K562 (cell line): ENCODE data around the gene CLSTN2. TPM values are rescaled to one million over a fixed set of nuclear protein-coding genes. Genes with fewer than 3 reads are reported as not detected.

ENCODE experiments used
- ATAC-seq: fragments of 200-7000 bp; cut with Tn5 transposase; 3 replicates; pipeline ENCODE4 v1.9.1; 2020; ENCODE audit warnings: moderate library complexity
- BruUV-seq: library from RNA; stranded (reverse); fragments of 400-500 nt; replicated peaks from 2 replicates; lab custom pipeline; 2021; lab: Mats Ljungman, UMichigan
- CTCF ChIA-PET: fragments of 300-600 bp; formaldehyde crosslinking; extraction: SDS; loops from one replicate; lab custom pipeline; 2021; ENCODE audit warnings: low intra/inter-chr PET ratio; lab: Yijun Ruan, JAX
- POLR2A ChIA-PET: fragments of 300-600, 350-650 bp; sonication (Branson Sonifier 250); formaldehyde crosslinking; extraction: SDS; loops from one replicate; lab custom pipeline; 2021; ENCODE audit warnings: antibody characterized with exemption, inconsistent platforms; lab: Yijun Ruan, JAX
- DNase-seq, 4 experiments: peaks; one replicate each; pipeline versions ENCODE4 v3.0.0 to v3.0.0-alpha.2; 2011 to 2018; ENCODE audit warnings: low spot score in 3 of 4, mixed read lengths in 3 of 4; ENCODE audit errors: extremely low read depth in 1 of 4
- FAIRE-seq: peaks from 2 replicates; lab custom pipeline; 2011; peaks lifted over from hg19 to GRCh38; lab: Jason Lieb, UNC
- H2AFZ ChIP-seq: 2 replicates; pipeline ENCODE4 v1.6.0; 2011; ENCODE audit warnings: low read depth, low read length, control low read depth, inconsistent platforms
- H3K27ac ChIP-seq: fragments of 200-600 bp; 3 replicates; pipeline ENCODE4 v1.8.0; 2011; ENCODE audit warnings: low read depth, mild to moderate bottlenecking, control low read depth, inconsistent platforms, low read length, moderate library complexity, mixed read lengths; ENCODE audit errors: extremely low read depth
- H3K27me3 ChIP-seq, 2 experiments: fragments of 300-600 bp in 1 of 2; 2 replicates in 1 of 2; 3 replicates in 1 of 2; pipeline versions ENCODE4 v1.6.0 to v1.8.0; 2011; ENCODE audit warnings: inconsistent platforms in 2 of 2, low read length in 2 of 2, mild to moderate bottlenecking in 1 of 2, mixed read lengths in 1 of 2, moderate library complexity in 1 of 2; ENCODE audit not compliant: control insufficient read depth in 2 of 2, insufficient read depth in 2 of 2
- H3K36me3 ChIP-seq: fragments of 300-600 bp; 3 replicates; pipeline ENCODE4 v1.8.0; 2011; ENCODE audit warnings: mild to moderate bottlenecking, low read length, inconsistent platforms; ENCODE audit not compliant: control insufficient read depth, insufficient read depth
- H3K4me1 ChIP-seq, 2 experiments: fragments of 200-600 bp in 1 of 2; replicated peaks in 1 of 2; 2 replicates in 1 of 2; 3 replicates in 1 of 2; pipeline versions ENCODE4 v1.5.1 to v1.8.0; 2011; ENCODE audit warnings: inconsistent platforms in 2 of 2, low read length in 2 of 2, mild to moderate bottlenecking in 1 of 2, mixed read lengths in 1 of 2, moderate library complexity in 1 of 2; ENCODE audit not compliant: control insufficient read depth in 2 of 2, insufficient read depth in 2 of 2
- H3K4me2 ChIP-seq: 2 replicates; pipeline ENCODE4 v1.6.1; 2011; ENCODE audit warnings: low read length, control low read depth, inconsistent platforms, mixed read lengths; ENCODE audit not compliant: insufficient read depth
- H3K4me3 ChIP-seq: fragments of 200-600 bp; sonication (generic), shearing (Covaris generic); 2 replicates; pipeline ENCODE4 v1.5.1; 2016; ENCODE audit warnings: control low read depth, inconsistent platforms
- H3K79me2 ChIP-seq: fragments of 200-600 bp; 3 replicates; pipeline ENCODE4 v1.8.0; 2011; ENCODE audit warnings: low read length, inconsistent platforms; ENCODE audit not compliant: control insufficient read depth, insufficient read depth
- H3K9ac ChIP-seq, 2 experiments: 2 replicates each; pipeline versions ENCODE4 v1.6.0 to v1.6.1; 2011; ENCODE audit warnings: low read depth in 2 of 2, low read length in 2 of 2, control low read depth in 1 of 2, inconsistent platforms in 1 of 2, mild to moderate bottlenecking in 1 of 2, mixed read lengths in 1 of 2; ENCODE audit not compliant: insufficient read depth in 1 of 2
- H3K9me1 ChIP-seq: one replicate; pipeline ENCODE4 v1.6.0; 2011; ENCODE audit warnings: inconsistent platforms, mild to moderate bottlenecking, low read length, moderate library complexity; ENCODE audit not compliant: control insufficient read depth, insufficient read depth
- H3K9me3 ChIP-seq: replicated peaks from 2 replicates; pipeline ENCODE4 v1.5.1; 2011; ENCODE audit warnings: low read depth, low read length, inconsistent platforms; ENCODE audit not compliant: control insufficient read depth, insufficient read depth
- H4K20me1 ChIP-seq: replicated peaks from 2 replicates; pipeline ENCODE4 v1.6.1; 2011; ENCODE audit warnings: low read length, inconsistent platforms, mixed read lengths; ENCODE audit not compliant: control insufficient read depth, insufficient read depth
- ARNT ChIP-seq, 2 experiments: fragments of 450-650 bp; IDR thresholded peaks; 2 replicates each; pipeline ENCODE4 v1.6.1; 2016; ENCODE audit warnings: mild to moderate bottlenecking in 1 of 2
- CBFA2T3 ChIP-seq: fragments of 450-650 bp; IDR thresholded peaks from 2 replicates; pipeline ENCODE4 v1.6.1; 2017
- CHCHD3 ChIP-seq: fragments of 250-450 bp; sonication (Bioruptor Pico); IDR thresholded peaks from 2 replicates; pipeline ENCODE4 v2.1.2; 2022; ENCODE audit warnings: mild to moderate bottlenecking
- ERF ChIP-seq: fragments of 450-650 bp; formaldehyde crosslinking; IDR thresholded peaks from 2 replicates; pipeline ENCODE4 v1.4.0; 2020; ENCODE audit warnings: mild to moderate bottlenecking, mixed read lengths
- ESRRA ChIP-seq: fragments of 450-650 bp; IDR thresholded peaks from 2 replicates; pipeline ENCODE4 v1.6.1; 2014; ENCODE audit warnings: low read depth, mild to moderate bottlenecking, moderate library complexity, borderline replicate concordance
- NR3C1 ChIP-seq: sonication (generic); formaldehyde crosslinking; IDR thresholded peaks from 2 replicates; pipeline ENCODE4 v1.8.1; 2022; ENCODE audit warnings: missing genetic modification reagents
- RBBP5 ChIP-seq: fragments of 200-600 bp; sonication (generic); IDR thresholded peaks from 2 replicates; pipeline ENCODE4 v1.6.1; 2012; ENCODE audit warnings: borderline replicate concordance, mild to moderate bottlenecking, low read length, control low read depth, inconsistent platforms; ENCODE audit not compliant: insufficient read depth, poor library complexity, severe bottlenecking
- RUNX1 ChIP-seq: sonication (generic); IDR thresholded peaks from 2 replicates; pipeline ENCODE4 v1.6.1; 2016; ENCODE audit warnings: antibody characterized with exemption, low read depth
- SP1 ChIP-seq: sonication (generic); formaldehyde crosslinking; IDR thresholded peaks from 2 replicates; pipeline ENCODE4 v1.8.1; 2022; ENCODE audit warnings: mild to moderate bottlenecking, missing genetic modification reagents
- ZNF124 ChIP-seq: sonication (generic); formaldehyde crosslinking; IDR thresholded peaks from 2 replicates; pipeline ENCODE4 v1.8.1; 2022; ENCODE audit warnings: missing genetic modification reagents
- WGBS: fragments of 100-300 bp; shearing (Covaris generic); methylation state at CpG from one replicate; pipeline ENCODE4 v1.1.6; 2016; ENCODE audit warnings: low coverage, mixed read lengths; ENCODE audit not compliant: insufficient coverage; ENCODE audit errors: missing lambda C conversion rate; 5-methylcytosine and 5-hydroxymethylcytosine counted together
- in situ Hi-C: fragments of 300-500 bp; cut with MboI; formaldehyde crosslinking; loops from 4 replicates; pipeline ENCODE4 v1.15.0; 2018; ENCODE audit warnings: inconsistent platforms, mixed read lengths
- intact Hi-C: fragments of 100-400 bp; cut with micrococcal nuclease; formaldehyde crosslinking; loops from 2 replicates; pipeline ENCODE4 v1.14.2; 2022
- polyA plus RNA-seq, 8 experiments: library from polyadenylated mRNA; depleted of rRNA in 4 of 8; stranded (reverse) in 5 of 8; unstranded in 3 of 8; fragments of >200 nt; fragmentation: Nextera tagmentation in 2 of 8; fragmentation: Illumina TruSeq in 1 of 8; extraction: Ambion mirVana in 2 of 8; extraction: Trizol in 1 of 8; gene quantifications; 2 replicates each; pipeline versions ENCODE4 v1.2.1 to v1.2.3, GENCODE V29; 2011 to 2014; ENCODE audit warnings: inconsistent platforms in 1 of 8, missing spikeins in 1 of 8
- total RNA-seq, 7 experiments: library from RNA; depleted of rRNA in 6 of 7; stranded (reverse); fragments of >200 nt in 6 of 7; fragmentation: Illumina TruSeq in 2 of 7; extraction: Trizol in 2 of 7; gene quantifications; 2 replicates each; pipeline versions ENCODE4 v1.2.1 to v1.2.3, GENCODE V29; 2011 to 2021; ENCODE audit warnings: low replicate concordance in 1 of 7
- TF ChIP-seq, protein P1 (sequence below): fragments of 450-650 bp; IDR thresholded peaks from 2 replicates; pipeline ENCODE4 v1.6.1; 2016; ENCODE audit warnings: mild to moderate bottlenecking
- TF ChIP-seq, protein P2 (sequence below): sonication (generic); formaldehyde crosslinking; IDR thresholded peaks from 2 replicates; pipeline ENCODE4 v1.8.0; 2022; ENCODE audit warnings: mild to moderate bottlenecking, missing genetic modification reagents
- TF ChIP-seq, protein P3 (sequence below): sonication (generic); formaldehyde crosslinking; IDR thresholded peaks from 2 replicates; pipeline ENCODE4 v1.8.0; 2023; ENCODE audit warnings: mild to moderate bottlenecking, missing genetic modification reagents

CLSTN2 gene
- total and polyA plus RNA-seq, 9 of the 15 experiments (the other 6 are each of a cell fraction or from before 2014, with no cell fraction given) = 0.02 to 0.04 (median 0.04) TPM; not detected in 6

DNA sequence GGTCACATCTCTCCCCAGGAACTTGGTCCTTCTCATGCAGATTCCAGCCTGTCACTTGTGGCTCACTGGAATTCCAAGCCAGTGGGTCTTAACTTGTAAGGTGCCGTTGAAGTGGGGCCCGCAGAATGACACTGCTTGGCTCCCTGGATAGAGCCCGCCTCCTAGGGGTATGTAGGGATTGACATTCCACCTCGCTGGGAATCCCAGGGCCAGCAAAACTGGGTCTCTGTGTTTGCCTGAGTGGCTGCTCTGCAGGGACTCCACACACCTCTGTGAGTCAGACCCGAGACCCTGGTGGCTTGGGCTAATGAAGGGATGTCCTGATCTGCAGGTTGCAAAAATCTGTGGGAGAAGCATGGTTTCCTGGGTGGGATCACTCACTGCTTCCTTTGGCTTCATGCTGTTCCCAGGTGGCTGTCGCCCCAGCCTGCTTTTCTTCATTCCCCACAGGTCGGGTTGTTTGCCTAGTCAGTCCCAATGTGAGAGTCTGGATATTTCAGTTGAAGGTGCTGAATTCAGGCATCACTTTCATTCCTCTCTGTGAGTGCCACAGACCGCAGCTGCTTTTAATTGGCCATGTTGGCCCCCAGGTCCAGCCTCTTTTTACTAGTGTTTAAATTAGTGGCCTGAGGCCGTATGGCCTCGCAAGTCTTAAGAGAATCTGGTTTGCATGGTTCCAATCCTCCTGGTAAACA is 586.9 kb downstream of the CLSTN2 start:
- Histone ChIP-seq H3K4me1 (no peaks in the 10 kb centered on the region), H3K9ac (no peak overlapping the region), H2AFZ (no peak overlapping the region), H3K27ac (no peak overlapping the region), H3K9me3 (no peaks in the 10 kb centered on the region), H3K27me3 (peaks cover 0 to 9% of the 10 kb centered on the region in 2 experiments; a peak in 1 of 5 replicates), H3K9me1 (no peaks in the 10 kb centered on the region), H3K79me2 (no peaks in the 10 kb centered on the region), H4K20me1 (no peaks in the 10 kb centered on the region), H3K36me3 (no peaks in the 10 kb centered on the region), H3K4me2 (no peak overlapping the region), H3K4me3 (no peak overlapping the region)
- intact Hi-C loops = no loop called here
- CTCF ChIA-PET = no interaction called here
- TF ChIP-seq, protein P1, sequence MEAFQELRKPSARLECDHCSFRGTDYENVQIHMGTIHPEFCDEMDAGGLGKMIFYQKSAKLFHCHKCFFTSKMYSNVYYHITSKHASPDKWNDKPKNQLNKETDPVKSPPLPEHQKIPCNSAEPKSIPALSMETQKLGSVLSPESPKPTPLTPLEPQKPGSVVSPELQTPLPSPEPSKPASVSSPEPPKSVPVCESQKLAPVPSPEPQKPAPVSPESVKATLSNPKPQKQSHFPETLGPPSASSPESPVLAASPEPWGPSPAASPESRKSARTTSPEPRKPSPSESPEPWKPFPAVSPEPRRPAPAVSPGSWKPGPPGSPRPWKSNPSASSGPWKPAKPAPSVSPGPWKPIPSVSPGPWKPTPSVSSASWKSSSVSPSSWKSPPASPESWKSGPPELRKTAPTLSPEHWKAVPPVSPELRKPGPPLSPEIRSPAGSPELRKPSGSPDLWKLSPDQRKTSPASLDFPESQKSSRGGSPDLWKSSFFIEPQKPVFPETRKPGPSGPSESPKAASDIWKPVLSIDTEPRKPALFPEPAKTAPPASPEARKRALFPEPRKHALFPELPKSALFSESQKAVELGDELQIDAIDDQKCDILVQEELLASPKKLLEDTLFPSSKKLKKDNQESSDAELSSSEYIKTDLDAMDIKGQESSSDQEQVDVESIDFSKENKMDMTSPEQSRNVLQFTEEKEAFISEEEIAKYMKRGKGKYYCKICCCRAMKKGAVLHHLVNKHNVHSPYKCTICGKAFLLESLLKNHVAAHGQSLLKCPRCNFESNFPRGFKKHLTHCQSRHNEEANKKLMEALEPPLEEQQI = no peak
- no peak for TF ChIP-seq ZNF124
- TF ChIP-seq RBBP5 = no peak
- no peak for TF ChIP-seq SP1 (CRISPR knock-in tag)
- TF ChIP-seq ERF (CRISPR knock-in tag) = no peak
- TF ChIP-seq, protein P2, sequence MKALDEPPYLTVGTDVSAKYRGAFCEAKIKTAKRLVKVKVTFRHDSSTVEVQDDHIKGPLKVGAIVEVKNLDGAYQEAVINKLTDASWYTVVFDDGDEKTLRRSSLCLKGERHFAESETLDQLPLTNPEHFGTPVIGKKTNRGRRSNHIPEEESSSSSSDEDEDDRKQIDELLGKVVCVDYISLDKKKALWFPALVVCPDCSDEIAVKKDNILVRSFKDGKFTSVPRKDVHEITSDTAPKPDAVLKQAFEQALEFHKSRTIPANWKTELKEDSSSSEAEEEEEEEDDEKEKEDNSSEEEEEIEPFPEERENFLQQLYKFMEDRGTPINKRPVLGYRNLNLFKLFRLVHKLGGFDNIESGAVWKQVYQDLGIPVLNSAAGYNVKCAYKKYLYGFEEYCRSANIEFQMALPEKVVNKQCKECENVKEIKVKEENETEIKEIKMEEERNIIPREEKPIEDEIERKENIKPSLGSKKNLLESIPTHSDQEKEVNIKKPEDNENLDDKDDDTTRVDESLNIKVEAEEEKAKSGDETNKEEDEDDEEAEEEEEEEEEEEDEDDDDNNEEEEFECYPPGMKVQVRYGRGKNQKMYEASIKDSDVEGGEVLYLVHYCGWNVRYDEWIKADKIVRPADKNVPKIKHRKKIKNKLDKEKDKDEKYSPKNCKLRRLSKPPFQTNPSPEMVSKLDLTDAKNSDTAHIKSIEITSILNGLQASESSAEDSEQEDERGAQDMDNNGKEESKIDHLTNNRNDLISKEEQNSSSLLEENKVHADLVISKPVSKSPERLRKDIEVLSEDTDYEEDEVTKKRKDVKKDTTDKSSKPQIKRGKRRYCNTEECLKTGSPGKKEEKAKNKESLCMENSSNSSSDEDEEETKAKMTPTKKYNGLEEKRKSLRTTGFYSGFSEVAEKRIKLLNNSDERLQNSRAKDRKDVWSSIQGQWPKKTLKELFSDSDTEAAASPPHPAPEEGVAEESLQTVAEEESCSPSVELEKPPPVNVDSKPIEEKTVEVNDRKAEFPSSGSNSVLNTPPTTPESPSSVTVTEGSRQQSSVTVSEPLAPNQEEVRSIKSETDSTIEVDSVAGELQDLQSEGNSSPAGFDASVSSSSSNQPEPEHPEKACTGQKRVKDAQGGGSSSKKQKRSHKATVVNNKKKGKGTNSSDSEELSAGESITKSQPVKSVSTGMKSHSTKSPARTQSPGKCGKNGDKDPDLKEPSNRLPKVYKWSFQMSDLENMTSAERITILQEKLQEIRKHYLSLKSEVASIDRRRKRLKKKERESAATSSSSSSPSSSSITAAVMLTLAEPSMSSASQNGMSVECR (CRISPR knock-in tag) = no peak
- TF ChIP-seq ARNT (IDR thresholded peaks at IDR 0.05) = no peak
- TF ChIP-seq RUNX1 = no peak
- TF ChIP-seq NR3C1 = no peak
- no peak for TF ChIP-seq ESRRA
- no peak for TF ChIP-seq CBFA2T3
- TF ChIP-seq, protein P3, sequence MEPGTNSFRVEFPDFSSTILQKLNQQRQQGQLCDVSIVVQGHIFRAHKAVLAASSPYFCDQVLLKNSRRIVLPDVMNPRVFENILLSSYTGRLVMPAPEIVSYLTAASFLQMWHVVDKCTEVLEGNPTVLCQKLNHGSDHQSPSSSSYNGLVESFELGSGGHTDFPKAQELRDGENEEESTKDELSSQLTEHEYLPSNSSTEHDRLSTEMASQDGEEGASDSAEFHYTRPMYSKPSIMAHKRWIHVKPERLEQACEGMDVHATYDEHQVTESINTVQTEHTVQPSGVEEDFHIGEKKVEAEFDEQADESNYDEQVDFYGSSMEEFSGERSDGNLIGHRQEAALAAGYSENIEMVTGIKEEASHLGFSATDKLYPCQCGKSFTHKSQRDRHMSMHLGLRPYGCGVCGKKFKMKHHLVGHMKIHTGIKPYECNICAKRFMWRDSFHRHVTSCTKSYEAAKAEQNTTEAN (CRISPR knock-in tag) = no peak
- no peak for TF ChIP-seq CHCHD3 (CRISPR knock-in tag)
- DNase-seq (no peak), FAIRE-seq (no peak), ATAC-seq (no peak)
- POLR2A ChIA-PET = interaction anchor here (0.6 kb wide), 1 partner anchor 50 kb away, joined by 3 read pairs; no protein-coding TSS in a partner anchor
- 0% methylated on average over 10 of the region's 10 CpGs for WGBS
- BruUV-seq = no TSS peak
- in situ Hi-C loops = no loop called here
